Liver (tissue), 9 donors: ENCODE data around the gene IAPP. TPM values are rescaled to one million over a fixed set of nuclear protein-coding genes. Genes with fewer than 3 reads are reported as not detected.
A peak's percentile ranks its signal among the peaks of the same experiment; 100 is the strongest.

Experiments
- DNase-seq: peaks from one replicate; pipeline ENCODE4 v3.0.0-alpha.2; 2017; ENCODE audit warnings: low spot score
- H3K27ac ChIP-seq, 2 donors: one replicate each; pipeline ENCODE4 v1.7.0; 2013; ENCODE audit warnings: inconsistent platforms in 2 of 2, low read length in 2 of 2, control low read depth in 1 of 2, low read depth in 1 of 2, mild to moderate bottlenecking in 1 of 2
- H3K27me3 ChIP-seq, 4 donors: one replicate each; pipeline versions ENCODE4 v1.6.1 to v1.7.0; 2013; ENCODE audit warnings: low read length in 3 of 4, inconsistent platforms in 1 of 4, mild to moderate bottlenecking in 1 of 4, moderate library complexity in 1 of 4; ENCODE audit not compliant: control insufficient read depth in 4 of 4, insufficient read depth in 4 of 4
- H3K36me3 ChIP-seq, 4 donors: one replicate each; pipeline versions ENCODE4 v1.6.1 to v1.7.0; 2013; ENCODE audit warnings: low read length in 3 of 4, mild to moderate bottlenecking in 3 of 4, low read depth in 1 of 4, moderate library complexity in 1 of 4; ENCODE audit not compliant: control insufficient read depth in 4 of 4, insufficient read depth in 3 of 4
- H3K4me1 ChIP-seq, 4 donors: one replicate each; pipeline versions ENCODE4 v1.6.1 to v1.7.0; 2013; ENCODE audit warnings: low read length in 3 of 4, mild to moderate bottlenecking in 3 of 4, moderate library complexity in 1 of 4; ENCODE audit not compliant: control insufficient read depth in 4 of 4, insufficient read depth in 4 of 4
- H3K4me3 ChIP-seq, 3 donors: one replicate each; pipeline versions ENCODE4 v1.6.1 to v1.7.0; 2013; ENCODE audit warnings: low read length in 3 of 3, control low read depth in 1 of 3, low read depth in 1 of 3, mild to moderate bottlenecking in 1 of 3
- H3K9ac ChIP-seq, 2 donors: one replicate each; pipeline ENCODE4 v1.7.0; 2013; ENCODE audit warnings: low read length in 2 of 2, mild to moderate bottlenecking in 2 of 2, moderate library complexity in 2 of 2, control low read depth in 1 of 2, low read depth in 1 of 2
- H3K9me3 ChIP-seq, 4 donors: one replicate each; pipeline versions ENCODE4 v1.6.1 to v1.7.0; 2013; ENCODE audit warnings: low read length in 3 of 4; ENCODE audit not compliant: control insufficient read depth in 4 of 4
- ATF3 ChIP-seq: IDR thresholded peaks from 2 replicates; pipeline ENCODE4 v1.6.1; 2016; ENCODE audit warnings: antibody characterized with exemption
- CTCF ChIP-seq: fragments of 150-350 bp; IDR thresholded peaks from 2 replicates; pipeline ENCODE4 v1.5.1; 2017; ENCODE audit warnings: improper control_type of control experiment, low read depth, low read length; ENCODE audit not compliant: missing input control
- EGR1 ChIP-seq, 2 donors: IDR thresholded peaks; 2 replicates each; pipeline ENCODE4 v1.6.1; 2016 to 2018; ENCODE audit warnings: antibody characterized with exemption in 2 of 2, low read depth in 2 of 2
- FOXA2 ChIP-seq: IDR thresholded peaks from 2 replicates; pipeline ENCODE4 v1.6.1; 2016; ENCODE audit warnings: antibody characterized with exemption
- HNF4A ChIP-seq, 2 donors: conservative IDR thresholded peaks; 2 replicates each; pipeline ENCODE4 v1.6.1; 2016; ENCODE audit warnings: antibody characterized with exemption in 2 of 2, mild to moderate bottlenecking in 2 of 2
- MAX ChIP-seq: IDR thresholded peaks from 2 replicates; pipeline ENCODE4 v1.6.1; 2016; ENCODE audit warnings: antibody characterized with exemption
- NR2F2 ChIP-seq: IDR thresholded peaks from 2 replicates; pipeline ENCODE4 v1.6.1; 2016; ENCODE audit warnings: antibody characterized with exemption
- REST ChIP-seq: IDR thresholded peaks from 2 replicates; pipeline ENCODE4 v1.6.1; 2016; ENCODE audit warnings: antibody characterized with exemption, mild to moderate bottlenecking
- RXRA ChIP-seq, 2 donors: IDR thresholded peaks; 2 replicates each; pipeline ENCODE4 v1.6.1; 2017 to 2018; ENCODE audit warnings: antibody characterized with exemption in 2 of 2, mild to moderate bottlenecking in 1 of 2
- TAF1 ChIP-seq: conservative IDR thresholded peaks from 2 replicates; pipeline ENCODE4 v1.6.1; 2016; ENCODE audit warnings: antibody characterized with exemption, mild to moderate bottlenecking
- YY1 ChIP-seq: IDR thresholded peaks from 2 replicates; pipeline ENCODE4 v1.6.1; 2016; ENCODE audit warnings: antibody characterized with exemption, mild to moderate bottlenecking
- ZBTB33 ChIP-seq: IDR thresholded peaks from 2 replicates; pipeline ENCODE4 v1.6.1; 2016; ENCODE audit warnings: antibody characterized with exemption
- WGBS: extraction: QIAGEN DNeasy Blood & Tissue Kit; methylation state at CpG from one replicate; pipeline ENCODE4 v1.1.7; 2013; 5-methylcytosine and 5-hydroxymethylcytosine counted together
- polyA plus RNA-seq, 2 donors: library from polyadenylated mRNA; stranded (reverse) in 1 of 2; unstranded in 1 of 2; fragments of 200-250 nt in 1 of 2; fragments of >200 nt in 1 of 2; fragmentation: Nextera tagmentation in 1 of 2; extraction: Ambion mirVana in 1 of 2; gene quantifications; one replicate each; pipeline versions ENCODE4 v1.2.1 to v1.2.3, GENCODE V29; 2013 to 2015
- total RNA-seq, 2 donors: library from RNA; depleted of rRNA; stranded (reverse); fragments of >200 nt; gene quantifications; one replicate each; pipeline ENCODE4 v1.2.3, GENCODE V29; 2014
- donor health status: healthy.
- donor health status: healthy.
- donor health status: healthy.
- donor health status: healthy.
- donor health status: healthy.

IAPP gene
- total and polyA plus RNA-seq, 4 donors, result 0.08 to 0.42 TPM; not detected in 2

GRCh38 chr12:21350975-21351374 lies 21.7 kb upstream of the IAPP start (continued):
- no peak for TF ChIP-seq CTCF
- TF ChIP-seq ATF3, result no peak
- peak; percentile 37 for TF ChIP-seq NR2F2

GRCh38 chr12:21353487-21353886 lies 19.2 kb upstream of the IAPP start:
- H3K27me3 ChIP-seq, result no peaks in the 10 kb centered on the region
- DNase-seq, result no peak
- WGBS, result 32% methylated on average over 1 of the region's 1 CpG
- peak overlapping the region in 1 of 2 donors; percentile 54 for H3K9ac ChIP-seq
- H3K4me3 ChIP-seq, result no peak overlapping the region
- H3K36me3 ChIP-seq, result no peaks in the 10 kb centered on the region
- H3K27ac ChIP-seq, result peak overlapping the region; percentile 5 to 15
- TF ChIP-seq REST (no peak), MAX (no peak), YY1 (peak; percentile 16), NR2F2 (no peak), TAF1 (no peak), ATF3 (no peak), EGR1 (IDR thresholded peaks at IDR 0.05; ENCODE audit: low read depth in 2 of 2) (no peak), ZBTB33 (no peak), RXRA (IDR thresholded peaks at IDR 0.05) (no peak)
- peaks cover 7 to 31% (median 20%) of the 10 kb centered on the region in 4 donors for H3K4me1 ChIP-seq
- H3K9me3 ChIP-seq, result no peaks in the 10 kb centered on the region

- WGBS, result 58% methylated on average over 4 of the region's 4 CpGs
- no peaks in the 10 kb centered on the region for H3K36me3 ChIP-seq
- H3K27ac ChIP-seq, result peak overlapping the region; percentile 5 to 15
- H3K9me3 ChIP-seq, result no peaks in the 10 kb centered on the region
- no peak for TF ChIP-seq FOXA2
- peak; percentile 7 for TF ChIP-seq YY1
- TF ChIP-seq RXRA (IDR thresholded peaks at IDR 0.05), result peak; percentile 9 to 15
- peak; percentile 36 to 42 for TF ChIP-seq HNF4A (conservative IDR thresholded peaks at IDR 0.05)
- TF ChIP-seq MAX, result no peak
- no peak for TF ChIP-seq ATF3
- TF ChIP-seq REST, result peak; percentile 8
- H3K4me1 ChIP-seq, result peaks cover 7 to 31% (median 20%) of the 10 kb centered on the region in 4 donors
- peak overlapping the region in 1 of 2 donors; percentile 54 for H3K9ac ChIP-seq
- peak overlapping the region in 1 of 3 donors; percentile 18 for H3K4me3 ChIP-seq
- no peak for DNase-seq
- no peaks in the 10 kb centered on the region for H3K27me3 ChIP-seq
Measured at GRCh38 chr12:21353948-21354347, 18.8 kb upstream of the IAPP start.
